PFSK-1 (cell line): Measurements from ENCODE around the gene SLC13A2.

Experiments
- FOXP2 ChIP-seq: optimal IDR thresholded peaks from 2 replicates; pipeline ENCODE3; 2011; ENCODE audit warnings: borderline replicate concordance, control low read depth, inconsistent platforms; ENCODE audit not compliant: insufficient read depth; ENCODE audit errors: extremely low read length, extremely low read depth
- POLR2AphosphoS5 ChIP-seq: IDR thresholded peaks from 2 replicates; pipeline ENCODE4 v1.6.1; 2012; ENCODE audit warnings: low read depth, mild to moderate bottlenecking, control low read depth, low read length, moderate library complexity
- SIN3A ChIP-seq: IDR thresholded peaks from 2 replicates; pipeline ENCODE4 v1.6.1; 2012; ENCODE audit warnings: mild to moderate bottlenecking, low read length, moderate library complexity, borderline replicate concordance; ENCODE audit not compliant: insufficient read depth
- TAF1 ChIP-seq: IDR thresholded peaks from 2 replicates; pipeline ENCODE4 v1.6.1; 2012; ENCODE audit warnings: low read length, control low read depth, borderline replicate concordance; ENCODE audit not compliant: insufficient read depth
- TF ChIP-seq, protein P1 (sequence below), 2 experiments: IDR thresholded peaks; 2 replicates each; pipeline versions ENCODE4 v1.6.1 to v1.8.0; 2011 to 2012; ENCODE audit warnings: low read depth in 2 of 2, low read length in 2 of 2, control low read depth in 1 of 2, inconsistent platforms in 1 of 2, mild to moderate bottlenecking in 1 of 2, moderate library complexity in 1 of 2; ENCODE audit not compliant: insufficient read depth in 1 of 2

Gene SLC13A2

GRCh38 chr17:28507567-28508203, 34.2 kb downstream of the SLC13A2 start:
- TF ChIP-seq FOXP2: no peak
- TF ChIP-seq TAF1: no peak
- TF ChIP-seq POLR2AphosphoS5: no peak
- TF ChIP-seq, protein P1, sequence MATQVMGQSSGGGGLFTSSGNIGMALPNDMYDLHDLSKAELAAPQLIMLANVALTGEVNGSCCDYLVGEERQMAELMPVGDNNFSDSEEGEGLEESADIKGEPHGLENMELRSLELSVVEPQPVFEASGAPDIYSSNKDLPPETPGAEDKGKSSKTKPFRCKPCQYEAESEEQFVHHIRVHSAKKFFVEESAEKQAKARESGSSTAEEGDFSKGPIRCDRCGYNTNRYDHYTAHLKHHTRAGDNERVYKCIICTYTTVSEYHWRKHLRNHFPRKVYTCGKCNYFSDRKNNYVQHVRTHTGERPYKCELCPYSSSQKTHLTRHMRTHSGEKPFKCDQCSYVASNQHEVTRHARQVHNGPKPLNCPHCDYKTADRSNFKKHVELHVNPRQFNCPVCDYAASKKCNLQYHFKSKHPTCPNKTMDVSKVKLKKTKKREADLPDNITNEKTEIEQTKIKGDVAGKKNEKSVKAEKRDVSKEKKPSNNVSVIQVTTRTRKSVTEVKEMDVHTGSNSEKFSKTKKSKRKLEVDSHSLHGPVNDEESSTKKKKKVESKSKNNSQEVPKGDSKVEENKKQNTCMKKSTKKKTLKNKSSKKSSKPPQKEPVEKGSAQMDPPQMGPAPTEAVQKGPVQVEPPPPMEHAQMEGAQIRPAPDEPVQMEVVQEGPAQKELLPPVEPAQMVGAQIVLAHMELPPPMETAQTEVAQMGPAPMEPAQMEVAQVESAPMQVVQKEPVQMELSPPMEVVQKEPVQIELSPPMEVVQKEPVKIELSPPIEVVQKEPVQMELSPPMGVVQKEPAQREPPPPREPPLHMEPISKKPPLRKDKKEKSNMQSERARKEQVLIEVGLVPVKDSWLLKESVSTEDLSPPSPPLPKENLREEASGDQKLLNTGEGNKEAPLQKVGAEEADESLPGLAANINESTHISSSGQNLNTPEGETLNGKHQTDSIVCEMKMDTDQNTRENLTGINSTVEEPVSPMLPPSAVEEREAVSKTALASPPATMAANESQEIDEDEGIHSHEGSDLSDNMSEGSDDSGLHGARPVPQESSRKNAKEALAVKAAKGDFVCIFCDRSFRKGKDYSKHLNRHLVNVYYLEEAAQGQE (IDR thresholded peaks at IDR 0.05; ENCODE audit: insufficient read depth in 1 of 2, low read depth in 2 of 2, low read length in 2 of 2): no peak
- TF ChIP-seq SIN3A: no peak

DNA sequence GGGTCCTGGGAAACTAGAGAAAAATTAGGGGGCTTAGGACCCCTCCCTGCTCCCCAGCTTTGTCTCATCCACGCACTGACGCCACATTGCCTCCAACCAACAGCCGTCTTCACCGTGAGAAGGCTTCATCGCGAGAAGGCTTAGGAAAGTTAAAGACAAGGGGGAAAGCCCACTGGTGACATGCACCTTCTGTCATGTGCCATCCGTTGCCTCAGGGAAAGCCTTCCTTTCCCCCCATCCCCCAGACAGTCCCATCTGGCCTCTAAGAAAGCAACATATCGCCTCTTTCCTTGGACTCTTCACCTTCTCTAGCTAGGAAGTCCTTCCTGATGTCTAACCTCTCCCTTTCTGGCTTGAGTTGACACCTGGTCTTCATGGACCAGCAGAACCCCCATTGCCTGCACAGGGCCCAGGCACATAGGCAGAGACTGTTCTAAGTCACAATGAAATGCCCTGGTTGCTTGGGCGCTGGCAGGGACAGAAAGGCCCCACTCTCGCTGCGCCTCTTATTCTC, 34.8 kb downstream of the SLC13A2 start:
- TF ChIP-seq POLR2AphosphoS5: no peak
- TF ChIP-seq TAF1: no peak
- TF ChIP-seq SIN3A: no peak
- TF ChIP-seq FOXP2: no peak
- TF ChIP-seq, protein P1 (IDR thresholded peaks at IDR 0.05; ENCODE audit: insufficient read depth in 1 of 2, low read depth in 2 of 2, low read length in 2 of 2): no peak

GRCh38 chr17:28509789-28510188, 36.3 kb downstream of the SLC13A2 start:
- TF ChIP-seq TAF1: no peak
- TF ChIP-seq FOXP2: no peak
- TF ChIP-seq, protein P1 (IDR thresholded peaks at IDR 0.05; ENCODE audit: insufficient read depth in 1 of 2, low read depth in 2 of 2, low read length in 2 of 2): no peak
- TF ChIP-seq POLR2AphosphoS5: no peak
- no peak for TF ChIP-seq SIN3A

DNA sequence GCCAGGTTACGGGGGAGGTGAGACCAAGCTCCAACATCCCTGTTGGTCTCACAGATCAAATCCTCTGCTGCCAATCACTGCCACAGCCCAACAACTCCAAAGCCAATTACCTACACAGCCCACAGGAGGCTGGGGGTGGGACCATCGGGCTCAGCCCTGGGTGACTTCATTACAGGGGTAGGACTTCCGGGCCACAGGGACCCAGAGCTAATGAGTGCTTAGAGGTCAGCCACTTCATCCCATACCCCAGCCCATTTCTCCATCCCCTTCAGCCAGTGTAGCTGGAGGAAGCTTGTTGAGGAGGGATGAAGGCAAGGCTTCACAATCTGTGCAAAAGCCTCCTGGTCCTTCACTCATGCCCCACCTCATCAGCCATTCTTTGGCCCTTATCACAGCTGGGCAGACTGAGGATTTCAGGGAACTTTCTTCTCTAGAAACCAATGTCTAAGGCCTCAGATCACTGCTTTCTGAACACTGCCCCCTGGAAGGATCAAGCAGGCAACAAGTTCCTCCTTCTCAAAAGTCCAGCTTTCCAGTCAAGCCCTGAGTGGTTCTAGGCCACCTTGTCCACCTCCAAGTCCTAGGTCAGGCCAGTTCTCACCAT, 38.5 kb downstream of the SLC13A2 start:
- TF ChIP-seq TAF1 (no peak), SIN3A (no peak), FOXP2 (no peak), POLR2AphosphoS5 (no peak)
- TF ChIP-seq, protein P1 (IDR thresholded peaks at IDR 0.05; ENCODE audit: insufficient read depth in 1 of 2, low read depth in 2 of 2, low read length in 2 of 2): no peak
